CD14-positive monocyte (primary cell): Measurements from ENCODE around the gene COX15. TPM values are rescaled to one million over a fixed set of nuclear protein-coding genes. Genes with fewer than 3 reads are reported as not detected.

ENCODE experiments used
- DNase-seq, 3 donors: peaks; one replicate each; pipeline ENCODE4 v3.0.0-alpha.2; 2011 to 2022
- H2AFZ ChIP-seq: 2 replicates; pipeline ENCODE4 v1.6.0; 2012; ENCODE audit warnings: mild to moderate bottlenecking, low read depth, low read length, inconsistent platforms; ENCODE audit not compliant: insufficient read depth, poor library complexity, severe bottlenecking
- H3K27ac ChIP-seq, 2 donors: 1 replicate in 1 of 2; 2 replicates in 1 of 2; pipeline ENCODE4 v1.5.1; 2012 to 2013; ENCODE audit warnings: low read length in 2 of 2, control low read depth in 1 of 2, inconsistent platforms in 1 of 2, low read depth in 1 of 2, mild to moderate bottlenecking in 1 of 2
- H3K27me3 ChIP-seq, 2 donors: one replicate each; pipeline versions ENCODE4 v1.6.0 to v1.6.1; 2011 to 2013; ENCODE audit warnings: low read length in 2 of 2; ENCODE audit not compliant: control insufficient read depth in 2 of 2, insufficient read depth in 2 of 2
- H3K36me3 ChIP-seq, 2 donors: replicated peaks in 1 of 2; 1 replicate in 1 of 2; 2 replicates in 1 of 2; pipeline versions ENCODE4 v1.5.1 to v1.6.1; 2012 to 2013; ENCODE audit warnings: low read length in 2 of 2, control low read depth in 1 of 2, inconsistent platforms in 1 of 2, mild to moderate bottlenecking in 1 of 2; ENCODE audit not compliant: insufficient read depth in 2 of 2, control insufficient read depth in 1 of 2
- H3K4me1 ChIP-seq, 2 donors: 1 replicate in 1 of 2; 2 replicates in 1 of 2; pipeline versions ENCODE4 v1.5.1 to v1.6.1; 2012 to 2013; ENCODE audit warnings: low read length in 2 of 2, control low read depth in 1 of 2, inconsistent platforms in 1 of 2, mild to moderate bottlenecking in 1 of 2, moderate library complexity in 1 of 2; ENCODE audit not compliant: insufficient read depth in 2 of 2, control insufficient read depth in 1 of 2
- H3K4me2 ChIP-seq: replicated peaks from 2 replicates; pipeline ENCODE3; 2012; ENCODE audit warnings: low read length, moderate library complexity, mild to moderate bottlenecking; ENCODE audit not compliant: poor library complexity, severe bottlenecking; ENCODE audit errors: extremely low read depth
- H3K4me3 ChIP-seq, 3 experiments: fragments of 200-600 bp in 1 of 3; sonication (generic) in 1 of 3; replicated peaks in 1 of 3; 1 replicate in 2 of 3; 2 replicates in 1 of 3; pipeline ENCODE4 v1.5.1; 2011 to 2013; ENCODE audit warnings: low read length in 3 of 3, mild to moderate bottlenecking in 3 of 3, control low read depth in 2 of 3, low read depth in 2 of 3, inconsistent platforms in 1 of 3, moderate library complexity in 1 of 3
- H3K79me2 ChIP-seq: 2 replicates; pipeline ENCODE4 v1.6.0; 2012; ENCODE audit warnings: mild to moderate bottlenecking, control low read depth, inconsistent platforms, low read length, moderate library complexity; ENCODE audit not compliant: insufficient read depth
- H3K9ac ChIP-seq: 2 replicates; pipeline ENCODE4 v1.6.0; 2017; ENCODE audit warnings: low read length, mild to moderate bottlenecking; ENCODE audit not compliant: insufficient read depth, poor library complexity, severe bottlenecking
- H3K9me3 ChIP-seq, 2 donors: replicated peaks in 1 of 2; 1 replicate in 1 of 2; 2 replicates in 1 of 2; pipeline versions ENCODE4 v1.5.1 to v1.6.1; 2012 to 2013; ENCODE audit warnings: low read length in 2 of 2, control low read depth in 1 of 2; ENCODE audit not compliant: control insufficient read depth in 1 of 2, insufficient read depth in 1 of 2
- H4K20me1 ChIP-seq: 2 replicates; pipeline ENCODE4 v1.6.0; 2012; ENCODE audit warnings: mild to moderate bottlenecking, low read length, control low read depth, moderate library complexity; ENCODE audit not compliant: insufficient read depth
- H3K27ac Mint-ChIP-seq, 7 donors: one replicate each; pipeline ENCODE4 v1.8.0; 2020; ENCODE audit warnings: mild to moderate bottlenecking in 7 of 7, mixed read lengths in 7 of 7, moderate library complexity in 6 of 7, inconsistent platforms in 2 of 7
- H3K27me3 Mint-ChIP-seq, 3 donors: one replicate each; pipeline ENCODE4 v1.8.0; 2021 to 2022; ENCODE audit warnings: low read depth in 3 of 3, mild to moderate bottlenecking in 3 of 3, mixed read lengths in 3 of 3, moderate library complexity in 3 of 3, inconsistent platforms in 1 of 3
- H3K36me3 Mint-ChIP-seq, 2 donors: one replicate each; pipeline ENCODE4 v1.8.0; 2020; ENCODE audit warnings: mixed read lengths in 2 of 2, inconsistent platforms in 1 of 2, mild to moderate bottlenecking in 1 of 2
- H3K4me1 Mint-ChIP-seq: one replicate; pipeline ENCODE4 v1.8.0; 2020; ENCODE audit warnings: mild to moderate bottlenecking, mixed read lengths
- H3K4me3 Mint-ChIP-seq, 2 donors: one replicate each; pipeline ENCODE4 v1.8.0; 2020; ENCODE audit warnings: mild to moderate bottlenecking in 2 of 2, mixed read lengths in 2 of 2, moderate library complexity in 1 of 2
- H3K9me3 Mint-ChIP-seq, 7 donors: one replicate each; pipeline ENCODE4 v1.8.0; 2020 to 2022; ENCODE audit warnings: mixed read lengths in 7 of 7, mild to moderate bottlenecking in 6 of 7, moderate library complexity in 6 of 7, inconsistent platforms in 2 of 7
- CTCF ChIP-seq: fragments of 200-600 bp; IDR thresholded peaks from one replicate; pipeline ENCODE4 v1.8.0; 2022; ENCODE audit warnings: antibody characterized with exemption, mild to moderate bottlenecking
- WGBS: methylation state at CpG from one replicate; pipeline ENCODE4 v1.1.5; 2013; ENCODE audit warnings: missing lambda C conversion rate; ENCODE audit not compliant: insufficient coverage; 5-methylcytosine and 5-hydroxymethylcytosine counted together
- intact Hi-C, 2 donors: fragments of 100-400 bp; cut with micrococcal nuclease; formaldehyde crosslinking; loops; one replicate each; pipeline versions ENCODE4 v1.15.0 to v1.15.1; 2023
- polyA plus RNA-seq, 3 donors: library from polyadenylated mRNA; depleted of rRNA in 1 of 3; unstranded in 2 of 3; stranded (reverse) in 1 of 3; fragments of 300-500 nt in 2 of 3; fragments of >200 nt in 1 of 3; fragmentation: Illumina TruSeq in 2 of 3; gene quantifications; 1 replicate in 2 of 3; 2 replicates in 1 of 3; pipeline ENCODE4 v1.2.3, GENCODE V29; 2012 to 2021

The COX15 gene
- polyA plus RNA-seq, 3 donors: 10.6 to 37.6 (median 35.7) TPM

- Mint-ChIP-seq H3K36me3 (peaks cover 74 to 88% of the 10 kb centered on the region in 2 donors), H3K9me3 (no peaks in the 10 kb centered on the region), H3K27ac (no peak overlapping the region), H3K4me3 (no peak overlapping the region), H3K27me3 (peaks cover 0 to 2% (median 0%) of the 10 kb centered on the region in 3 donors), H3K4me1 (no peaks in the 10 kb centered on the region)
- no peaks in the 10 kb centered on the region for H4K20me1 ChIP-seq
- no peak overlapping the region for H3K4me3 ChIP-seq
- no CpG with 5 or more reads among the region's 6 CpGs for WGBS
- no peak overlapping the region for H2AFZ ChIP-seq
- no peak overlapping the region for H3K9ac ChIP-seq
- intact Hi-C loops: no loop called here
- H3K27me3 ChIP-seq: no peaks in the 10 kb centered on the region
- no peak overlapping the region for H3K27ac ChIP-seq
- H3K4me2 ChIP-seq: no peak overlapping the region
- H3K9me3 ChIP-seq: no peaks in the 10 kb centered on the region
- H3K4me1 ChIP-seq: no peaks in the 10 kb centered on the region
- no peak for DNase-seq
- no peak for TF ChIP-seq CTCF
- H3K36me3 ChIP-seq: peaks cover 54 to 93% of the 10 kb centered on the region in 2 donors
- H3K79me2 ChIP-seq: no peaks in the 10 kb centered on the region
These were observed 36.2 kb downstream of the COX15 start for GRCh38 chr10:99695761-99696160.

GRCh38 chr10:99693933-99694583, 37.9 kb downstream of the COX15 start:
- peak overlapping the region in 1 of 7 donors; percentile 2 for H3K27ac Mint-ChIP-seq
- no CpG with 5 or more reads among the region's 3 CpGs for WGBS

More at GRCh38 chr10:99693933-99694583, 37.9 kb downstream of the COX15 start:
- Histone ChIP-seq H3K9ac (no peak overlapping the region), H3K36me3 (peaks cover 47 to 92% of the 10 kb centered on the region in 2 donors), H3K4me2 (no peak overlapping the region), H3K79me2 (no peaks in the 10 kb centered on the region), H3K4me3 (no peak overlapping the region), H3K4me1 (no peaks in the 10 kb centered on the region), H3K27me3 (no peaks in the 10 kb centered on the region), H3K9me3 (no peaks in the 10 kb centered on the region), H2AFZ (no peak overlapping the region), H3K27ac (no peak overlapping the region), H4K20me1 (no peaks in the 10 kb centered on the region)
- Mint-ChIP-seq H3K4me3 (no peak overlapping the region), H3K36me3 (peaks cover 65 to 78% of the 10 kb centered on the region in 2 donors), H3K27me3 (peaks cover 0 to 2% (median 0%) of the 10 kb centered on the region in 3 donors), H3K4me1 (no peaks in the 10 kb centered on the region), H3K9me3 (no peaks in the 10 kb centered on the region)
- no peak for TF ChIP-seq CTCF
- intact Hi-C loops: no loop called here
- no peak for DNase-seq
